WTC11 (cell line): ENCODE measurements around the gene FHIP1A. TPM values are rescaled to one million over a fixed set of nuclear protein-coding genes. Genes with fewer than 3 reads are reported as not detected.

ENCODE experiments used
- ATAC-seq: fragments of 200-7000 bp; cut with Tn5 transposase; 2 replicates; pipeline ENCODE4 v1.10.0; 2021; ENCODE audit warnings: mild to moderate bottlenecking, moderate library complexity
- CTCF ChIA-PET: fragments of 300-600 bp; sonication (Branson Sonifier 250); formaldehyde crosslinking; loops from one replicate; lab custom pipeline; 2021; ENCODE audit warnings: antibody characterized with exemption; lab: Charles Lee
- POLR2A ChIA-PET: fragments of 350-600 bp; sonication (Branson Sonifier 250); formaldehyde crosslinking; loops from one replicate; lab custom pipeline; 2021; ENCODE audit warnings: antibody characterized with exemption; lab: Charles Lee
- DNase-seq: peaks from one replicate; pipeline ENCODE4 v3.0.0; 2021; ENCODE audit warnings: low spot score
- H3K27ac Mint-ChIP-seq: 2 replicates; pipeline ENCODE4 v1.8.0; 2021; ENCODE audit warnings: mixed read lengths
- H3K27me3 Mint-ChIP-seq: 2 replicates; pipeline ENCODE4 v1.8.0; 2021; ENCODE audit warnings: low read depth, mild to moderate bottlenecking, moderate library complexity, mixed read lengths
- H3K36me3 Mint-ChIP-seq: 2 replicates; pipeline ENCODE4 v1.8.0; 2021; ENCODE audit warnings: mixed read lengths
- H3K4me1 Mint-ChIP-seq: 2 replicates; pipeline ENCODE4 v1.8.0; 2022; ENCODE audit warnings: mixed read lengths
- H3K4me3 Mint-ChIP-seq: 2 replicates; pipeline ENCODE4 v1.8.0; 2021; ENCODE audit warnings: mild to moderate bottlenecking, moderate library complexity, mixed read lengths
- H3K9me3 Mint-ChIP-seq: 2 replicates; pipeline ENCODE4 v1.8.0; 2021; ENCODE audit warnings: mixed read lengths
- ATF2 ChIP-seq: sonication (generic); formaldehyde crosslinking; IDR thresholded peaks from 2 replicates; pipeline ENCODE4 v1.8.1; 2022; ENCODE audit warnings: low read depth, missing genetic modification reagents, borderline replicate concordance
- E2F4 ChIP-seq: sonication (generic); formaldehyde crosslinking; IDR thresholded peaks from 2 replicates; pipeline ENCODE4 v1.8.1; 2022; ENCODE audit warnings: low read depth, mild to moderate bottlenecking, moderate library complexity, missing genetic modification reagents, borderline replicate concordance
- E2F5 ChIP-seq: sonication (generic); formaldehyde crosslinking; IDR thresholded peaks from 2 replicates; pipeline ENCODE4 v1.8.1; 2022; ENCODE audit warnings: mild to moderate bottlenecking, moderate library complexity, missing genetic modification reagents
- ELF4 ChIP-seq: sonication (generic); formaldehyde crosslinking; IDR thresholded peaks from 2 replicates; pipeline ENCODE4 v1.8.1; 2022; ENCODE audit warnings: low read depth, mild to moderate bottlenecking, moderate library complexity, missing genetic modification reagents
- ETV6 ChIP-seq: sonication (generic); formaldehyde crosslinking; IDR thresholded peaks from 2 replicates; pipeline ENCODE4 v1.8.1; 2022; ENCODE audit warnings: mild to moderate bottlenecking, missing genetic modification reagents
- GABPB1 ChIP-seq: sonication (generic); formaldehyde crosslinking; IDR thresholded peaks from 2 replicates; pipeline ENCODE4 v1.8.1; 2023; ENCODE audit warnings: mild to moderate bottlenecking, missing genetic modification reagents
- MXD4 ChIP-seq: fragments of 250-450 bp; sonication (Bioruptor Pico); IDR thresholded peaks from 2 replicates; pipeline ENCODE4 v1.8.0; 2021; ENCODE audit warnings: mild to moderate bottlenecking, moderate library complexity, borderline replicate concordance
- NFYB ChIP-seq: sonication (generic); formaldehyde crosslinking; conservative IDR thresholded peaks from 2 replicates; pipeline ENCODE4 v1.8.0; 2022; ENCODE audit warnings: low read depth, missing genetic modification reagents
- NR1H2 ChIP-seq: sonication (generic); formaldehyde crosslinking; IDR thresholded peaks from 2 replicates; pipeline ENCODE4 v1.9.0; 2021; ENCODE audit warnings: mild to moderate bottlenecking, moderate library complexity, missing genetic modification reagents
- NR2C2 ChIP-seq: sonication (generic); formaldehyde crosslinking; IDR thresholded peaks from 2 replicates; pipeline ENCODE4 v1.8.0; 2022; ENCODE audit warnings: mild to moderate bottlenecking, missing genetic modification reagents
- NR3C1 ChIP-seq: sonication (generic); formaldehyde crosslinking; conservative IDR thresholded peaks from 2 replicates; pipeline ENCODE4 v1.8.1; 2023; ENCODE audit warnings: low read depth, mild to moderate bottlenecking, missing genetic modification reagents
- TEAD4 ChIP-seq: sonication (generic); formaldehyde crosslinking; IDR thresholded peaks from 2 replicates; pipeline ENCODE4 v1.8.0; 2022; ENCODE audit warnings: mild to moderate bottlenecking, missing genetic modification reagents
- ZNF219 ChIP-seq: sonication (generic); formaldehyde crosslinking; IDR thresholded peaks from 2 replicates; pipeline ENCODE4 v1.8.0; 2023; ENCODE audit warnings: missing genetic modification reagents, mild to moderate bottlenecking, borderline replicate concordance
- ZNF232 ChIP-seq: sonication (generic); formaldehyde crosslinking; IDR thresholded peaks from 2 replicates; pipeline ENCODE4 v1.8.0; 2022; ENCODE audit warnings: mild to moderate bottlenecking, missing genetic modification reagents
- ZNF512 ChIP-seq: sonication (generic); formaldehyde crosslinking; IDR thresholded peaks from 2 replicates; pipeline ENCODE4 v1.8.1; 2022; ENCODE audit warnings: missing genetic modification reagents, borderline replicate concordance
- ZNF671 ChIP-seq: fragments of 250-450 bp; sonication (Bioruptor Pico); IDR thresholded peaks from 2 replicates; pipeline ENCODE4 v1.8.0; 2021; ENCODE audit warnings: mild to moderate bottlenecking
- total RNA-seq: library from RNA; stranded (reverse); gene quantifications from 3 replicates; pipeline ENCODE4 v1.2.3, GENCODE V29; 2021
- TF ChIP-seq, protein P1 (sequence below): sonication (generic); formaldehyde crosslinking; IDR thresholded peaks from 2 replicates; pipeline ENCODE4 v1.8.0; 2022; ENCODE audit warnings: missing genetic modification reagents
- TF ChIP-seq, protein P2 (sequence below): sonication (generic); formaldehyde crosslinking; IDR thresholded peaks from 2 replicates; pipeline ENCODE4 v1.8.1; 2023; ENCODE audit warnings: mild to moderate bottlenecking, missing genetic modification reagents

The FHIP1A gene
- total RNA-seq, 1 experiment from 2014 or later: 68.6 TPM

- TF ChIP-seq NR1H2 (CRISPR knock-in tag) (no peak), NFYB (CRISPR knock-in tag) (0 out of 2 replicates have a peak, but pooled peaks have one; percentile 40)
- CTCF ChIA-PET: no interaction called here
- H3K9me3 Mint-ChIP-seq: peaks cover 4% of the 10 kb centered on the region
- ATAC-seq (peak; percentile 92), DNase-seq (no peak)
- no peaks in the 10 kb centered on the region for H3K27me3 Mint-ChIP-seq
- H3K27ac Mint-ChIP-seq: peak overlapping the region; percentile 91
- POLR2A ChIA-PET: no interaction called here
- H3K4me1 Mint-ChIP-seq: peaks cover 53% of the 10 kb centered on the region
- no peak overlapping the region for H3K4me3 Mint-ChIP-seq
- H3K36me3 Mint-ChIP-seq: peaks cover 8% of the 10 kb centered on the region
Observed at GRCh38 chr4:151417164-151417571, 8.2 kb downstream of the FHIP1A start.

DNA sequence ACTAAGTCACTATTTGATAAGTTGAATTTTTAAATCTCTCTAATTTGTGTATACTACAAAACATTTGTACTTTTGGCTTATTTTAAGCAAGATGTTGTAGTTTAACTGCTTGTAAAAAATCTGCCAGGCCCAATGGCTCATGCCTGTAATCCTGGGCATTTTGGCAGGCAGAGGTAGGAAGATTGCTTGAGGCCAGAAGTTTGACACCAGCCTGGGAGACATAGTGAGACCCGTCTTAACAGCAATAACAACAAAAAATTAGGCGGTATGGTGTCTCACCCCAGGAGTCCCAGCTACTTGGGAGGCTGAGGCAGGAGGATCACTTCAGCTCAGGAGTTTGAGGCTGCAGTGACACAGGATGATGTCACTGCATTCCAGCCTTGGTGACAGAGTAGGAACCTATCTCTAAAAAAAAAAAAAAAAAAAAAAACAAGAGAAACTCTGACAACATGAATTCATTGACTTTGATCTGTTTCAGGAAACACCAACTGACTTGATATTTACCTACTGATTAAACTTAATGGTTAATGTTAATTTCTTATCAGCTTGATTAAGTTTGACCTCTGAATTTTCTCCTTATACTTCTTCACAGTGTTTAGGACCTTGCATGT is 8.9 kb downstream of the FHIP1A start:
- TF ChIP-seq E2F4: no peak
- TF ChIP-seq MXD4 (CRISPR knock-in tag): no peak
- TF ChIP-seq GABPB1: no peak
- no peak for TF ChIP-seq NR3C1 (CRISPR knock-in tag)
- TF ChIP-seq ZNF671: no peak
- no peak for TF ChIP-seq ZNF232 (CRISPR knock-in tag)
- TF ChIP-seq NR2C2 (CRISPR knock-in tag): no peak
- TF ChIP-seq ELF4 (CRISPR knock-in tag): no peak
- TF ChIP-seq ZNF512 (CRISPR knock-in tag): no peak
- TF ChIP-seq E2F5: no peak
- TF ChIP-seq ZNF219 (CRISPR knock-in tag): no peak
- no peak for TF ChIP-seq ATF2 (CRISPR knock-in tag)
- no peak for TF ChIP-seq TEAD4 (CRISPR knock-in tag)
- TF ChIP-seq, protein P1, sequence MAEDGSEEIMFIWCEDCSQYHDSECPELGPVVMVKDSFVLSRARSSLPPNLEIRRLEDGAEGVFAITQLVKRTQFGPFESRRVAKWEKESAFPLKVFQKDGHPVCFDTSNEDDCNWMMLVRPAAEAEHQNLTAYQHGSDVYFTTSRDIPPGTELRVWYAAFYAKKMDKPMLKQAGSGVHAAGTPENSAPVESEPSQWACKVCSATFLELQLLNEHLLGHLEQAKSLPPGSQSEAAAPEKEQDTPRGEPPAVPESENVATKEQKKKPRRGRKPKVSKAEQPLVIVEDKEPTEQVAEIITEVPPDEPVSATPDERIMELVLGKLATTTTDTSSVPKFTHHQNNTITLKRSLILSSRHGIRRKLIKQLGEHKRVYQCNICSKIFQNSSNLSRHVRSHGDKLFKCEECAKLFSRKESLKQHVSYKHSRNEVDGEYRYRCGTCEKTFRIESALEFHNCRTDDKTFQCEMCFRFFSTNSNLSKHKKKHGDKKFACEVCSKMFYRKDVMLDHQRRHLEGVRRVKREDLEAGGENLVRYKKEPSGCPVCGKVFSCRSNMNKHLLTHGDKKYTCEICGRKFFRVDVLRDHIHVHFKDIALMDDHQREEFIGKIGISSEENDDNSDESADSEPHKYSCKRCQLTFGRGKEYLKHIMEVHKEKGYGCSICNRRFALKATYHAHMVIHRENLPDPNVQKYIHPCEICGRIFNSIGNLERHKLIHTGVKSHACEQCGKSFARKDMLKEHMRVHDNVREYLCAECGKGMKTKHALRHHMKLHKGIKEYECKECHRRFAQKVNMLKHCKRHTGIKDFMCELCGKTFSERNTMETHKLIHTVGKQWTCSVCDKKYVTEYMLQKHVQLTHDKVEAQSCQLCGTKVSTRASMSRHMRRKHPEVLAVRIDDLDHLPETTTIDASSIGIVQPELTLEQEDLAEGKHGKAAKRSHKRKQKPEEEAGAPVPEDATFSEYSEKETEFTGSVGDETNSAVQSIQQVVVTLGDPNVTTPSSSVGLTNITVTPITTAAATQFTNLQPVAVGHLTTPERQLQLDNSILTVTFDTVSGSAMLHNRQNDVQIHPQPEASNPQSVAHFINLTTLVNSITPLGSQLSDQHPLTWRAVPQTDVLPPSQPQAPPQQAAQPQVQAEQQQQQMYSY: no peak
- TF ChIP-seq, protein P2, sequence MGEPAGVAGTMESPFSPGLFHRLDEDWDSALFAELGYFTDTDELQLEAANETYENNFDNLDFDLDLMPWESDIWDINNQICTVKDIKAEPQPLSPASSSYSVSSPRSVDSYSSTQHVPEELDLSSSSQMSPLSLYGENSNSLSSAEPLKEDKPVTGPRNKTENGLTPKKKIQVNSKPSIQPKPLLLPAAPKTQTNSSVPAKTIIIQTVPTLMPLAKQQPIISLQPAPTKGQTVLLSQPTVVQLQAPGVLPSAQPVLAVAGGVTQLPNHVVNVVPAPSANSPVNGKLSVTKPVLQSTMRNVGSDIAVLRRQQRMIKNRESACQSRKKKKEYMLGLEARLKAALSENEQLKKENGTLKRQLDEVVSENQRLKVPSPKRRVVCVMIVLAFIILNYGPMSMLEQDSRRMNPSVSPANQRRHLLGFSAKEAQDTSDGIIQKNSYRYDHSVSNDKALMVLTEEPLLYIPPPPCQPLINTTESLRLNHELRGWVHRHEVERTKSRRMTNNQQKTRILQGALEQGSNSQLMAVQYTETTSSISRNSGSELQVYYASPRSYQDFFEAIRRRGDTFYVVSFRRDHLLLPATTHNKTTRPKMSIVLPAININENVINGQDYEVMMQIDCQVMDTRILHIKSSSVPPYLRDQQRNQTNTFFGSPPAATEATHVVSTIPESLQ (CRISPR knock-in tag): no peak
- no peak for TF ChIP-seq ETV6 (CRISPR knock-in tag)
- Mint-ChIP-seq H3K9me3 (peaks cover 4% of the 10 kb centered on the region), H3K4me1 (peaks cover 56% of the 10 kb centered on the region), H3K27me3 (no peaks in the 10 kb centered on the region), H3K4me3 (no peak overlapping the region), H3K27ac (peak overlapping the region; percentile 54), H3K36me3 (peaks cover 7% of the 10 kb centered on the region)
- ATAC-seq (no peak), DNase-seq (no peak)
- CTCF ChIA-PET: interaction anchor here (0.7 kb wide), 1 partner anchor 1119 kb away, joined by 6 read pairs; no protein-coding TSS in a partner anchor
- POLR2A ChIA-PET: interaction anchor here (0.7 kb wide), 1 partner anchor 46 kb away, joined by 8 read pairs; no protein-coding TSS in a partner anchor
